GM12878 (cell line): ENCODE results near the gene ELOVL5. TPM values are rescaled to one million over a fixed set of nuclear protein-coding genes. Genes with fewer than 3 reads are reported as not detected.

Experiments used
- ATAC-seq: fragments of 200-7000 bp; cut with Tn5 transposase; 3 replicates; pipeline ENCODE4 v1.9.1; 2020; ENCODE audit warnings: mild to moderate bottlenecking, moderate library complexity
- BruUV-seq: library from RNA; stranded (reverse); fragments of 400-500 nt; replicated peaks from 2 replicates; lab custom pipeline; 2021; lab: Mats Ljungman, UMichigan
- CTCF ChIA-PET: fragments of 300-600 bp; sonication (Branson Sonifier 250); formaldehyde crosslinking; extraction: SDS; loops from one replicate; lab custom pipeline; 2021; ENCODE audit warnings: inconsistent platforms; lab: Yijun Ruan, JAX
- POLR2A ChIA-PET: fragments of 350-600 bp; formaldehyde crosslinking; extraction: SDS; loops from one replicate; lab custom pipeline; 2021; ENCODE audit warnings: inconsistent platforms; lab: Charles Lee
- RAD21 ChIA-PET: fragments of 300-600 bp; sonication (Branson Sonifier 250); formaldehyde crosslinking; loops from one replicate; lab custom pipeline; 2023; ENCODE audit warnings: antibody characterized with exemption; ENCODE audit not compliant: unreplicated experiment; lab: Charles Lee
- SMC1A ChIA-PET: fragments of 300-600 bp; sonication (Branson Sonifier 250); formaldehyde crosslinking; loops from one replicate; lab custom pipeline; 2023; ENCODE audit not compliant: unreplicated experiment, uncharacterized antibody; lab: Charles Lee
- DNase-seq: peaks from one replicate; pipeline ENCODE4 v3.0.0-alpha.2; 2011; ENCODE audit warnings: low read depth, low spot score
- FAIRE-seq: peaks from 3 replicates; lab custom pipeline; 2011; peaks lifted over from hg19 to GRCh38; lab: Jason Lieb, UNC
- H2AFZ ChIP-seq: 2 replicates; pipeline ENCODE4 v1.6.0; 2011; ENCODE audit warnings: low read depth, low read length, control low read depth; ENCODE audit not compliant: control insufficient read depth
- H3K27ac ChIP-seq: 2 replicates; pipeline ENCODE4 v1.5.1; 2011; ENCODE audit warnings: control low read depth; ENCODE audit not compliant: control insufficient read depth, insufficient read depth
- H3K27me3 ChIP-seq, 2 experiments: replicated peaks in 1 of 2; 2 replicates each; pipeline versions ENCODE4 v1.6.0 to v1.6.1; 2011; ENCODE audit warnings: low read length in 1 of 2; ENCODE audit not compliant: control insufficient read depth in 2 of 2, insufficient read depth in 2 of 2
- H3K36me3 ChIP-seq, 2 experiments: 2 replicates each; pipeline ENCODE4 v1.5.1; 2011; ENCODE audit warnings: low read length in 1 of 2; ENCODE audit not compliant: control insufficient read depth in 2 of 2, insufficient read depth in 2 of 2
- H3K4me1 ChIP-seq: 2 replicates; pipeline ENCODE4 v1.6.1; 2011; ENCODE audit warnings: mild to moderate bottlenecking, low read length, moderate library complexity, mixed read lengths; ENCODE audit not compliant: control insufficient read depth, insufficient read depth
- H3K4me2 ChIP-seq: 2 replicates; pipeline ENCODE4 v1.6.0; 2011; ENCODE audit warnings: control low read depth; ENCODE audit not compliant: control insufficient read depth, insufficient read depth
- H3K4me3 ChIP-seq: fragments of 200-600 bp; sonication (generic); 2 replicates; pipeline ENCODE4 v1.5.1; 2016
- H3K79me2 ChIP-seq: 2 replicates; pipeline ENCODE4 v1.6.0; 2011; ENCODE audit warnings: low read length; ENCODE audit not compliant: control insufficient read depth, insufficient read depth
- H3K9ac ChIP-seq: 2 replicates; pipeline ENCODE4 v1.8.0; 2011; ENCODE audit warnings: low read length, control low read depth, mixed read lengths; ENCODE audit not compliant: control insufficient read depth, insufficient read depth
- H3K9me3 ChIP-seq: replicated peaks from 3 replicates; pipeline ENCODE4 v1.5.1; 2011; ENCODE audit warnings: mild to moderate bottlenecking, low read length; ENCODE audit not compliant: control insufficient read depth, insufficient read depth
- H4K20me1 ChIP-seq: 2 replicates; pipeline ENCODE4 v1.6.0; 2011; ENCODE audit not compliant: control insufficient read depth, insufficient read depth
- BCL11A ChIP-seq: IDR thresholded peaks from 2 replicates; pipeline ENCODE4 v1.6.1; 2011; ENCODE audit warnings: low read depth, low read length
- BHLHE40 ChIP-seq, 2 experiments: fragments of 450-650 bp in 1 of 2; IDR thresholded peaks; 2 replicates each; pipeline ENCODE4 v1.6.1; 2011 to 2017; ENCODE audit warnings: low read depth in 2 of 2, borderline replicate concordance in 1 of 2, improper control_type of control experiment in 1 of 2, low read length in 1 of 2, mild to moderate bottlenecking in 1 of 2
- CHD1 ChIP-seq: IDR thresholded peaks from 2 replicates; pipeline ENCODE4 v1.6.1; 2012; ENCODE audit warnings: low read depth, low read length, improper control_type of control experiment
- ELK1 ChIP-seq: IDR thresholded peaks from 2 replicates; pipeline ENCODE4 v1.6.1; 2012; ENCODE audit warnings: low read depth, low read length, improper control_type of control experiment
- GABPA ChIP-seq: IDR thresholded peaks from 2 replicates; pipeline ENCODE4 v1.6.1; 2014; ENCODE audit warnings: antibody characterized with exemption, low read depth, mild to moderate bottlenecking, inconsistent platforms
- HDGF ChIP-seq: fragments of 450-650 bp; IDR thresholded peaks from 2 replicates; pipeline ENCODE4 v1.6.1; 2016; ENCODE audit warnings: antibody characterized with exemption
- IKZF2 ChIP-seq, 2 experiments: fragments of 450-650 bp; IDR thresholded peaks; 2 replicates each; pipeline ENCODE4 v1.6.1; 2017; ENCODE audit warnings: mild to moderate bottlenecking in 2 of 2, moderate library complexity in 2 of 2
- JUNB ChIP-seq: IDR thresholded peaks from 2 replicates; pipeline ENCODE4 v1.6.1; 2016; ENCODE audit warnings: antibody characterized with exemption, mild to moderate bottlenecking
- POLR2AphosphoS5 ChIP-seq: IDR thresholded peaks from 2 replicates; pipeline ENCODE4 v1.6.1; 2011; ENCODE audit warnings: mild to moderate bottlenecking, low read length, inconsistent platforms
- SMC3 ChIP-seq: IDR thresholded peaks from 2 replicates; pipeline ENCODE4 v1.6.1; 2011; ENCODE audit warnings: low read length, improper control_type of control experiment, borderline replicate concordance
- SPI1 ChIP-seq: IDR thresholded peaks from 2 replicates; pipeline ENCODE4 v1.6.1; 2011; ENCODE audit warnings: low read depth, mild to moderate bottlenecking, low read length, moderate library complexity, borderline replicate concordance; ENCODE audit not compliant: insufficient read depth
- SUZ12 ChIP-seq: fragments of 200-600 bp; sonication (generic); IDR thresholded peaks from one replicate; pipeline ENCODE4 v1.6.1; 2018; ENCODE audit warnings: antibody characterized with exemption, mild to moderate bottlenecking; ENCODE audit not compliant: unreplicated experiment
- ZNF274 ChIP-seq: IDR thresholded peaks from one replicate; pipeline ENCODE4 v1.8.0; 2011; ENCODE audit not compliant: insufficient read length, insufficient read depth
- ZNF384 ChIP-seq: IDR thresholded peaks from 2 replicates; pipeline ENCODE4 v1.6.1; 2012; ENCODE audit warnings: low read depth, mild to moderate bottlenecking, low read length, improper control_type of control experiment, borderline replicate concordance
- ZZZ3 ChIP-seq: IDR thresholded peaks from 2 replicates; pipeline ENCODE4 v1.6.1; 2011; ENCODE audit warnings: low read depth; ENCODE audit not compliant: control insufficient read depth, insufficient read length
- WGBS: methylation state at CpG from one replicate; pipeline ENCODE4 v1.1.6; 2016; ENCODE audit warnings: low lambda C conversion rate; ENCODE audit not compliant: insufficient replicate concordance, insufficient coverage; ENCODE audit errors: missing lambda C conversion rate; 5-methylcytosine and 5-hydroxymethylcytosine counted together
- in situ Hi-C: fragments of 300-500 bp; cut with MboI; formaldehyde crosslinking; loops from 9 replicates; pipeline ENCODE4 v1.14.3; 2018; ENCODE audit warnings: mixed read lengths
- intact Hi-C: fragments of 100-400 bp; cut with micrococcal nuclease; formaldehyde crosslinking; loops from one replicate; pipeline ENCODE4 v1.14.2; 2022; ENCODE audit not compliant: unreplicated experiment
- polyA plus RNA-seq, 11 experiments: library from polyadenylated mRNA; depleted of rRNA in 4 of 11; unstranded in 6 of 11; stranded (reverse) in 5 of 11; fragments of >200 nt; fragmentation: Nextera tagmentation in 4 of 11; fragmentation: Illumina TruSeq in 1 of 11; extraction: Ambion mirVana in 4 of 11; extraction: Trizol in 1 of 11; gene quantifications; 1 replicate in 1 of 11; 2 replicates in 10 of 11; pipeline versions ENCODE4 v1.2.1 to v1.2.3, GENCODE V29; 2011 to 2016; ENCODE audit warnings: inconsistent platforms in 2 of 11, missing spikeins in 2 of 11, low read depth in 1 of 11
- total RNA-seq, 4 experiments: library from RNA; depleted of rRNA in 3 of 4; stranded (reverse); fragments of >200 nt in 3 of 4; fragmentation: Illumina TruSeq in 1 of 4; extraction: Trizol in 1 of 4; gene quantifications; 2 replicates each; pipeline versions ENCODE4 v1.2.1 to v1.2.3, GENCODE V29; 2013 to 2021

Gene ELOVL5
- total and polyA plus RNA-seq, 10 of the 15 experiments (the other 5 are each of a cell fraction or from before 2014, with no cell fraction given), result 156 to 241 (median 196) TPM

- Histone ChIP-seq H3K27me3 (no peaks in the 10 kb centered on the region), H3K36me3 (peaks cover 0 to 2% of the 10 kb centered on the region in 2 experiments; a peak in 3 of 4 replicates), H3K27ac (no peak overlapping the region), H3K4me3 (no peak overlapping the region), H3K4me1 (peaks cover 39% of the 10 kb centered on the region), H2AFZ (no peak overlapping the region), H3K9ac (no peak overlapping the region), H4K20me1 (no peaks in the 10 kb centered on the region), H3K79me2 (peaks cover 78% of the 10 kb centered on the region), H3K4me2 (no peak overlapping the region), H3K9me3 (no peaks in the 10 kb centered on the region)
- DNase-seq (no peak), FAIRE-seq (no peak), ATAC-seq (no peak)
- CTCF ChIA-PET, result interaction anchor here (1.0 to 4.2 kb wide), 7 partner anchors 8 to 173 kb away, joined by 3 to 17 read pairs (median 3); no protein-coding TSS in a partner anchor
- TF ChIP-seq IKZF2 (IDR thresholded peaks at IDR 0.05), result no peak
- TF ChIP-seq ZZZ3, result no peak
- no peak for TF ChIP-seq BCL11A
- no peak for TF ChIP-seq SMC3
- TF ChIP-seq BHLHE40 (IDR thresholded peaks at IDR 0.05; ENCODE audit: borderline replicate concordance in 1 of 2, low read depth in 2 of 2, low read length in 1 of 2), result no peak
- no peak for TF ChIP-seq CHD1
- no peak for TF ChIP-seq GABPA
- TF ChIP-seq JUNB, result no peak
- TF ChIP-seq HDGF, result no peak
- no peak for TF ChIP-seq POLR2AphosphoS5
- TF ChIP-seq SUZ12, result no peak
- TF ChIP-seq SPI1, result no peak
- no peak for TF ChIP-seq ZNF274
- no peak for TF ChIP-seq ZNF384
- TF ChIP-seq ELK1, result no peak
- in situ Hi-C loops (no loop called here), intact Hi-C loops (no loop called here)
- RAD21 ChIA-PET, result interaction anchor here (1.3 to 4.9 kb wide), 3 partner anchors 18 to 35 kb away, joined by 9 to 58 read pairs (median 15); partner anchors contain the start of gene ELOVL5
- POLR2A ChIA-PET, result interaction anchor here (1.3 to 5.0 kb wide), 3 partner anchors 29 to 127 kb away, joined by 3 to 22 read pairs (median 6); no protein-coding TSS in a partner anchor
- BruUV-seq, result no TSS peak
- SMC1A ChIA-PET, result interaction anchor here (0.9 to 9.2 kb wide), 12 partner anchors 10 to 139 kb away, joined by 3 to 135 read pairs (median 5); no protein-coding TSS in a partner anchor
- WGBS, result 68% methylated on average over 3 of the region's 3 CpGs
Measured at GRCh38 chr6:53311586-53311935, 37.2 kb downstream of the ELOVL5 start.
